HG03108 (cell line): ENCODE data around the gene TUBGCP6.

ENCODE experiments used
- ATAC-seq: cut with Tn5 transposase; IDR thresholded peaks from one replicate; pipeline ENCODE4 v1.9.1; 2021; ENCODE audit warnings: moderate library complexity; ENCODE audit not compliant: unreplicated experiment

The TUBGCP6 gene

DNA sequence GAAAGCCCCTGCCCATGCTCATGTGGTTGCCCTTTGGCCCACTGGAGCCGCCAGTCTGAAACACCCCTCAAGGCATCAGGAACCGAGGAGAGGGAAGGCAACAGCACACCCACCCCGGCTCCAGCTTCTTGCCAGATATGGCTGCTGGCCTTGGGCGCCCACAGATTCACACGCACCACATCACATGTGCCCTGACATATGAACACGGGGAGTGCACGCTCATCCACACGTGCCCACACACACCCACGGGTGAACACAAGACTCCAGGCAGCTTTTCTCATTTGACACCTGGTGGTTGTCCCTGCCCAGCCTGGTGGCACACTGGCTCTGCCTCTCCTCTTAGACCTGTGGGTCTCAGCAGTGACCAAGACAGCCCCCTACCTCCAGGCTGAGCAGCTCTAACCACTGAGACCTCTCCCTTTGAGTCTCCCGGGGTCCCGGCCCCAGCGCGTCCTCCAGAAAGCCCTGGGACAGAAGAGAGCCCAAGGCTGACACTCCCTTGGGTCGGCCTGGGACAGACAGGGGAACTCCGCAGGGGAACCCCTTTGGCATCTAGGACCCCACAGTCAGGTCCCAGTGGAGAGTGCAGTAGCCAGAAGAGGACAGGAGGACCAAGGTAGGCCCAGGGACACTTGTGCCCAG is 19.4 kb upstream of the TUBGCP6 start:
- no peak for ATAC-seq

DNA sequence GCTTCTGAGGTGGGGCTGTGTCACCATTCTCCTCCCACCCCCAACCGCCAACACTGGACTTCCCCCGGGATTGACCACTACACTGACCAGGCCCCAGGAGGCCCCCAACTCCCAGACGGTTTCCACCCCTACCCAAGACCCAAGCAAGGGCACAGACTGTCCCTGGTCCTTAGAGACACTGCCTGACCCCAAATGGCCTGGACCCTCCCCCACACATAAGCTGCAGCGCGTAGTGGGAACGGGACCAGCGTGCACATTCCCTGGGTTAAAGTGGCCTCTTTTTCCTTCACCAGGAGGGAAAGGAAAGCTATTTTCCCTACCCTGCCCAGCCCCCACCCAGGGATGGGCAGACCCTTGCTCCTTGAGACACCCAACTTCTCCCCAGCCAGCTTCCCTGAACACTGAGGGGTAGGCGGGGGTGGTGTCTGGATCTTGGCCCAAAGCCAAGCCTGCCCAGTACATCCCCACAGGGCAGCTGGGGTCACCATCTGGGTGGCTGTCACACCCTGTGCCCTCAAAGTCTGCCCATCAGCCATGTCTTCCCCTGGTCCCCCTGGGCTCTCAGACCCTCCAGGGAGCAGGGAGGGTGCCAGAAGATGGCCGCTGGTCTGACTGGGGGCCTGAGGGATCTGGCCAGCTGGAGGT is 18.3 kb upstream of the TUBGCP6 start:
- no peak for ATAC-seq

DNA sequence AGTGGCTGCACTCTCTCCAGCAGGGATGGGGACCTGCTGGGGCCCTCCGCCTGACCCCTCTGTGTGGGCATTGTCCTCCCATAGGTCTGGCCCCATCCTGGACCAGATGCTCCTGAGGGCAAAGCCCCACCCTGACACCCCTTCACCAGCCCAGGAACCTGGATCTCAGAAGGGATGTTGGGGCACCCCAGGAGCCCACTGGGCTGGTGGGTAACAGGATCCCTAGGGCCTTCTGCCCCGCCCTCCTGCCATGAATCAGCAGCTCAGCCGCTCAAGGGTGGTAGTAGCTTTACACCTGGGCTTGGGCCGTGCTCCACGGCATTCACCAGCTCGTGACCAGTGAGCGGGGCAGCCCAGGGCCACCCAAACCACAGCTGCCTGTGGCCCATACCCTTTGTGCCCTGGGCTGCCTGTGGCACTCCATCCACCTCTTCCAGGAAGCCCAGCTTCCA is 17.7 kb upstream of the TUBGCP6 start:
- no peak for ATAC-seq

DNA sequence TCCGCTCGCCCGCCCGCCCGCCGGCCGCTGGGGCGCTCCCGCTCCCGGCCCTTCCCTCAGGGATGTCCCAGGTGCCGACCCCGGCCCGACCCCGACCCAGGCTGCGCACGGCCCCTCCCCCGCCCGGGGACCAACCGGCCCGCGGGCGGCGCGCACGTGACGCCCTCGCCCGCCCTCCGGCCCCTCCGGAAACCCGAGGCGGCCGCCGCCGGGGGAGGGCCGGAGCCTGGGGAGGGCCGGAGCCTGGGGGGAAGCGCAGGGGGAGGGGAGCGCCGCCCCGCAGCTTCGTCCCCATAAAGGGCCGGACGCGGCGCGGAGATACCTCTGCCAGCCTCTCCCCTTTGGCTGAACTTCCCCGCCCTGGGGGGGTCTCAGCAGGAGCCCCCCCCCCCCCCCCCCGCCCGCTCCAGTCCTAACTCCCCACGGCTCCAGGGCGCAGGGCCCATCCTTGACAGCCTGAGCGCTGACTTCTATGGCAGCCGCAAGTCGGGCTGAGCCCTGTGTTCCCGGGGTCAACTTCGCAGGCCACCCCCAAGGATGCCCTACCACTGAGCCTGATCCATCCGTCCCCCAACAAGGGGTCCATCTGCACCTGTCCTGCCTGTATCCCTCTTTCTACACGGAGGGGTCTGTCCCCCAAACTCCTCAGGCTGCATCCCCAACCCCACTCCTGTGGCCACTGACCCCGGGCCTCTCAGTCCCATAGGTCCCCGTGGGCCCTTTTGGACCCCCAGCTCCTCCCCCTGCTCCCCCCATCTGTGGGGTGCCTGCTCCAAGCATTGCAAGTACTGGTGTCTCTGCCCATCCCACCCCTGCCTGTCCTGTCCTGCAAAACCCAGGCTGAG is 17.0 kb upstream of the TUBGCP6 start, which contains the start of gene MAPK12:
MAPK12 (minus strand) TSS at position 69 of the 845 bp plus-strand sequence. CDS start 174 bp downstream, outside the sequence.
- ATAC-seq, result no peak

DNA sequence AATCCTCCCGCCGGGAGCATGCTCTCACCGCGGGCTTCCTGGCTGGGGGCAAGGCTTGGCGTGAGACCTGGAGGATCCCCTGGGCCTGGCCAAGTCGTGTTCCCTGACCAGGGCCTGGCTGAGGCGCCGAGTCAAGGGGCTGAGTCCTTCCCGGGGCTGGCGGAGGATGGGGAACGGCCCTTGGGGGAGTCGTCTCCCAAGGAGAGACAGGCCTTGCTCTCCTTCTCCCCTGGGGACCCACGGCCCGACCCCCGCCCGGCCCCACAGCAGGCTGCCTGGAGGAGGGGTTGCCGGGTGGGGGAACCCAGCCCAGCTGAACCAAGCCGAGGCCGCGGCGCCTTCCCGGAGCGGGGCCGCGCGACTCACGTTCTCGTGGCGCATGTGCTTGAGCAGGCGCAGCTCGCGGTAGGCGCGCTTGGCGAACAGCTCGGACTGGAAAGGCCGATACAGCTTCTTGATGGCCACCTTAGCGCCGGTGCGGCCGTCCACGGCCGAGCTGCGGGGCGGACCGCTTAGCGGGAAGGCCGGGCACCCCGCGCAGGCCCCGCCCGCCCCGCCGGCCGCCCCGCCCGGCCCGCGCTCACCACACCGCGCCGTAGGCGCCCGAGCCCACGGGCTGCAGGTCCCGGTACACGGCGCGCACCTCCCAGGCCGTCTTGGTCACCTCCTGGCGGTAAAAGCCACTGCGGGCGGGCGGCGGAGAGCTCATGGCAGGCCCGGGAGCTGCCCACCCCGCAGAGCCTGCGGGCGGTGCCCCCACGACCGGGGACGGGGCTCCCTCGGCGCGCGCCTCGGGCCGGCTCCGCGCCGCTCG is 16.2 kb upstream of the TUBGCP6 start:
- no peak for ATAC-seq

DNA sequence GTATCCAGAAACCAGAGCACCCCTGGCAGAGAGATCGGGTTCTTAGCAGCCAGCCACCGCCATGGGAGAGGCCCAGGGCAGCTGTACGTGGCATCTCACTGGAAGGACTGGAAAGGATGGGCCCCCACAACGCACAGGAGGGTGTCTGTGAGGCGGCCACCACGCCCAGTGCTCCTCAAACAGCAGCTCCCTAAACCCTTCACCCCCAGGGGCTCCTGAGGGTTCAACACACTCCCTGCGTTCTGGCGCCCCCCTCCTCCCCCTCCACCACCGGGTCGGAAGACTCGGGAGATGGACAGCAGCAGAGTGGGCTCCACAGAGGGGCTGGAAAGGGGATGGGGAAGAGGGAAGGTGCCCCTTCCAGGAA is 15.6 kb upstream of the TUBGCP6 start:
- no peak for ATAC-seq

DNA sequence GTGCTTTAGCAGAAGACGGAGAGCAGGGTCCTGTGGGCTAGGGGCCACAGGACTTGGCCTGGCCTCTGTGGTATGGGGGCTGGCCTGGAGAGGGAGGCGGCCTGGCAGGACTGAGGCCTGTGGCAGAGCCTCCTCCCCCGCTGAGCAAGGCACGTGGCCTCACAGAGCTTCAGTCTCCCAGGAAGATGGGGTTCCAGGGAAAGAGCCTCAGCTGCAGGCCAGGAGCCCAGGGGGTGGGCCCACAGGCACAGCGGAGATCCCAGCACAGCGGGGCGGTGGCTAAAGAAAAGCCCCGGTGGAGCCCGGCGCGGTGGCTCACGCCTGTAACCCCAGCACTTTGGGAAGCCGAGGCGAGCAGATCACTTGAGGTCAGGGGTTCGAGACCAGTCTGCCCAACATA is 14.5 kb upstream of the TUBGCP6 start:
- no peak for ATAC-seq

DNA sequence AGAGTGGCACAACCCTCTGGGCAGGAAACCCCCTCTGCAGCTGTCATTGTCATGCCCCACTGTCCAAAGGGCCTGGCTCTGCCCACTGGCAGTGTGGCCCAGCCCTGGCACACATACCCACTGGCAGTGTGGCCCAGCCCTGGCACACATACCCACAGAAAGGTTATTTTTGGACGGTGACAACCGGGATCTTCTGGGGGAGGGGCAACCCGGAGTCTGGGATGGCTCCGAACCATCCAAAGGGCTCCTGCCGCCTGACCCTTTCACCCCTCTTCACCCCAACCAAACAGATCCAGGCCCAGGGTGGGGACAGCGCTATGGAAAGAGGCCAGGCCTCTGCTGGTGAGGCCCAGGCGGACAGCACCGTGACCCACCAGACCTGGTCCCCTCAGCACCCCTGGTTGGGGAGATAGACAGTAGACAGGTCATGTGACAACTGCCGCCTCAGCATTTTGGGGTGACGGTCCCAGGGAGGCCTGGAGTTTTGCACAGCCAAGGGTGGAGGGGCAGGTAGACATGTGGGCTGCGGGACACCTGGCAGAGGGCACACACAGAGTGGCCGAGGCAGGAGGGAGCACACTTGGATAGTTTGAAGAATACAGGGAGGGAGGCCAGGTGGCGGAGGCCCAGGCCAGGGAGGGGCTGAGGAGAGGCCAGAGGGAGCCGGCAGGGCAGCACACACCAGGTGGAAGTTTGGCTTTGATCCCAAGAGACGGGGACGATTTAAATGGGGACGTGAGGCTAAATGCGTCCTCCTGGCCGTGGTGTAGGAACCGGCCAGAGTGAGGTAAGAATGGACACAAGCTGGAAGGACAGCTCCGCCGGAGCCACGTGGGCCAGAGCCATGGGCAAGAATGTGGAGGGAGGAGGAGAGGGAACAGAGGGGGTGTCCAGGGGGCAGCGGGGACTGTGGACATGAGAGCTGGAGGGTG is 13.8 kb upstream of the TUBGCP6 start:
- no peak for ATAC-seq

DNA sequence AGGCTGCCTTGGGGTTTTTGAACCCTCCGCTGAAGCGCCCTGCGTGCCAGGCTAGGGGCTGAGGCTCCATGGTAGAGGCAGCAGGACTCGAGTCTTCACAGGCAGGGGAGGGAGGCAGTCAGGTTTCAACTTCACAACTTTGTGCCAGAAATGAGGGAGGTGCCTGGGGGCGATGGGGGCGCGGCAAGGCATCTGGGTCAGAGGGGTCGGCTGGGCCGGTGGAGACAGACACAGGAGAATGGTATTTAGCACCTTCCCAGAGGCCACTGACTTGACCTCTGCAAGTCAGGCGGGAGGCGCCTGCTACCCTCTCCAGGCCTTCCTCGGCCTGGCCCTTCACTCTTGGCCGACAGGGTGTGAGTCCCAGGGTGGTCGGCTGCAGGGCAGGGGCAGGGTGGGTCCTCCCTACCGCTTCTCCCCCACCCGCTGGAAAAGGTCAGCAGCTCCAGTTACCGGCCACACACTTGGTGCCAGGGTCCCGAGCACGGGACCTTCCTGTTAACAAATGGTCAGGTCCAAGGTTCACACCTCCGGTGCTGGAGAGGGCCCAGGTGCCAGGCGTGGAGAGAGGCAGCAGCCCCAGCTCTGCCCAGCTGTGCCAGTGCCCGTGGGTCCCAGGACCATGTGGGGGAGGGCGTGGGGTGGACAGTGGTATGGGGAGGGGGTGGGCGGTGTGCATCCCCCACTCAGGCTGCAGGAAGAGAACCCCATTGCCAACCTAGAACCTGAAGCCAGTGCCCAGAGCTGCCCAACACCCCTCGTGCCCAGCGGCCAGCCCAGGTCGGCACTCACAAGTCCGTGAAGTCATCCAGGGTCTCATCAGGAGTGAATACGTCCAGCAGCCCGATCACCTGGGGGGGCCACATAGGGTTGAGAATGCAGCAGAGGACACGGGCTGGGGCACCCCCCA is 12.9 kb upstream of the TUBGCP6 start:
- no peak for ATAC-seq

DNA sequence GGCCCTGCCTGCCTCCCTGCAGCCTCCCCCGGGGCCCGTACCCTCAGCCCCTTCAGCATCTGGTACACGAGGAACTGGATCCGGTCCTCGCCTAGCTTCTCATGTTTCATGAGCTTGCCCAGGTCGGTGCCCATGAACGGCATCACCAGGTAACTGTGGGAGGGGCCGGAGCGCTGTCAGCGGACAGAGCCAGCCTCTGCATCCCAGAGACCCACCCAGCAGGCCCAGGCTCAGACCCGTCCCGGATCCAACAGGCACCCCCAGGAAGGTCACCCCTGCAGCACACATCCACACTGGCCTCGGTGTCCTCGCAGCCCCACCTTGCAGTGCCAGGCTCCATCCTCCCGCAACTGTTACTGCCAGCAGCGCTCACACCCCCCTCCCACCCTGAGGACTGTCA is 12.2 kb upstream of the TUBGCP6 start:
- no peak for ATAC-seq

DNA sequence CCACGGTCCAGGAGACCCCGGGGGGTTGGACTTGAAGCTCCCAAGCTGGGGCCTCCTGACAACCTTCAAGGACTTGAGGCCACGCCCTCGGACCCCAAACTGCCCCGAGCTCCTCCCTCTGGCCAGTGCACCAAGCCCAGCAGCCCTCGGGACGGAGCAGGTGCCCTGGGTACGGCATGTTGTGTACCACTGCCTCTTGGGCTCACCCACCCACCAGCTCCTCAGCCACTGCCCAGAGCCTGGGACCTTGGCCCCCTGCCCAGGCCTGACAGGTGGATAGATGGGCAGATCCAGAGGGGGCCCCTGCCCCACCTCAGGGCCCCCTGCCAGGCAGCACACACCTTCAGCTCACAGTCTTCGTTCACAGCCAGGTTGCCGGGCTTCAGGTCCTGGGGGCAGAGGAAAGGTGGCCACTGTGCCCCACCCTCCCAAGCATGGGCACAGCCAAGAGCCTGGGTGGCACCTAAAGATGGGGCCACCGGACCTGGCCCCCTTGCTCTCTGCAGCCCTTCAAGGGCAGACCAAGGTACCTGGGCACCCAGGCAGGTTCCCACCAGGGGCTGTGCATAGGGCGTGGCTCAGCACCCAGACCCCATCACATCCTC is 11.5 kb upstream of the TUBGCP6 start:
- ATAC-seq, result no peak

DNA sequence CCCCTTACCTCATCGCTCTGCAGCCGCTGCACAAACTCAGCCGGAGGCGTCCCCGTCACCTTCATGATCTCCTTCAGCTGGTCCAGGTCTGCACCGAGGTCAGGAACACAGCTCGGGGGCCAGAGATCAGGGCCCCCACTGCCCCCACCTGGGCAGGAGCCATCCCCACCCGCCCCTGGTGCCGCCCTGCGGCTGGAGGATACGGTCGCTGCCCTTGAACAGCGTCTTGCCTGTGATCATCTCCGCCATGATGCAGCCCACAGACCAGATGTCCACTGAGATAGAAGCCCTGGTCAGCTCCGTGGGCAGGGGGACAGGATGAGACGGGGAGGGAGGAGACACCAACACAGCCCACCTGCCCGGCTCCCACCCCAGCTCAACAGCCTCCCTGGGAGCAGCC is 10.8 kb upstream of the TUBGCP6 start:
- ATAC-seq, result no peak

DNA sequence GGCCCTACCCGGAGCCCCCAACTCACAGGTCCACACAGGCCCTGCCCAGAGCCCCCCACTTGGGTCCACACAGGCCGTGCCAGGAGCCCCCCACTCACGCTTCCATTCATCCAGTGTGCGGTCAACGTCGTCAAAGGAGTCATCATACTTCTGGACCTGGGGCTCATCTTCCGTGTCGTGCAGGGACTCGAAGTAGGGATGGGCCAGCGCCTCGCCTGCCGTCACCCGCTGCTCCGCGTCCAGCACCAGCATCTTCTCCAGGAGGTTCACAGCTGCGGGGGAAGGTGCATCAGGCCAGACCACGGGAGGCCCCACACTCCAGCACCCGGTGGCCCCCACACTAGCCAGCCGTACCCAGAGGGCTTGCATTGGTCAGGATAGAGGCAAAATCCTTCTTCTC is 10.3 kb upstream of the TUBGCP6 start:
- ATAC-seq, result no peak

DNA sequence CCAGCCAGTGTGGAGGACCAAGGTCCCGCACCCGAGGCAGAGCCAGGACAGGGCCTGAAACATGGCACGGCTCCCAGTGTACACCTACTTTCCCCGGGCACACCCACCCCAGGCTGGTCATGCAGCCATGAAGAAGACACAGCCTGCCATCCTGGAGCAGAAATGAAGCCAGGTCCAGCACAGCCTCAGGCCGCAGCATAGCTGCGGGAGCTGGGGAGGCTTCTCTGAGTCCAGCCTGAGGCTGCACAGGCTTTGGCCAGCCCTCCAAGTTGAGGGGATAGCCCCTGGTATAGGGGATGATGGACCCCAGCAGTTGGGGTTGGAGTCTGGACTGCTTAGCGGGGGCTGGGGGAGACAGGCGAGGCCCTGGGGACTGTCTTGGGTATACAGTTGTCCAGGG is 9.1 kb upstream of the TUBGCP6 start:
- ATAC-seq, result no peak

DNA sequence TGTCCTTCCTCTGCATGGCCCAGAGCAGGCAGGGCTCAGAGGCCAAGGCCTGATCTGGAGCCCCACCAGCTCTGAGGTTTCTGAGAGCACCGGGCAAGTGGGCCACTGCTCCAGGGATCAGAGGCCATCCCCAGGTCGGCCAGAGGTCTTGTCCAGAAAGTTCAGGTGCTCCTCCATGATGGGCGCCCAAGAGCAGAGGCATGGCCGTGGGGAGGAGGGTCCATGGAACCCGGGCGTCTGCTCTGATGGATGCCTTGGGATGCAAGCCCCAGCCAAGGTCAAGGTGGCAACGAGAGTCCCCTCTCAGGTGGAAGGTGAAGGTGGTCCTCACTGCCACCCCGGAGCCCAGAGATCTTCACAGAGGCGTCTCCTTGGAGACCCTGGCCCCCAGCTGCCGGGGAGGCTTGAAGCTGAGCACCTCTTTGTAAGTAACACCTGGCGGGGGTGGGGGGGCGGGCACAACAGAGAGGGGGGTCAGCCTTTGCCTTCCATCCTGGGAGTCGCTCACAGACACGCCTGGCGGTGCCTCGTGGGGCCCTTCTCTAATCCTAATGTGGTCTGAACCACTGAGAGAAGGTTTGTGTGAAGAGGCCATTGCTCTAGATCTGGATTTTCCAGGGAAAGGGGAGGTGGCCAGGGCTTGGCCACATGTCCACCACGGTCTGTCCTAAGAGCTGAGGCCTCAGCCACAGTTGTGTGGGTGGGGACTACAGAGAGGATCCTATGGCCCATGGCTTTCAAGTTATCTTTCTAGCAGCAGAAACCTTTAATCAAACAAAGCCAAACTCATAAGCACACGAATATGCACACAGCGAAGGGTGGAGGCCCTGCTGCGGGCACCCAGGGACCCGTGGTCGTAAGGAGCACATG is 8.5 kb upstream of the TUBGCP6 start:
- no peak for ATAC-seq

DNA sequence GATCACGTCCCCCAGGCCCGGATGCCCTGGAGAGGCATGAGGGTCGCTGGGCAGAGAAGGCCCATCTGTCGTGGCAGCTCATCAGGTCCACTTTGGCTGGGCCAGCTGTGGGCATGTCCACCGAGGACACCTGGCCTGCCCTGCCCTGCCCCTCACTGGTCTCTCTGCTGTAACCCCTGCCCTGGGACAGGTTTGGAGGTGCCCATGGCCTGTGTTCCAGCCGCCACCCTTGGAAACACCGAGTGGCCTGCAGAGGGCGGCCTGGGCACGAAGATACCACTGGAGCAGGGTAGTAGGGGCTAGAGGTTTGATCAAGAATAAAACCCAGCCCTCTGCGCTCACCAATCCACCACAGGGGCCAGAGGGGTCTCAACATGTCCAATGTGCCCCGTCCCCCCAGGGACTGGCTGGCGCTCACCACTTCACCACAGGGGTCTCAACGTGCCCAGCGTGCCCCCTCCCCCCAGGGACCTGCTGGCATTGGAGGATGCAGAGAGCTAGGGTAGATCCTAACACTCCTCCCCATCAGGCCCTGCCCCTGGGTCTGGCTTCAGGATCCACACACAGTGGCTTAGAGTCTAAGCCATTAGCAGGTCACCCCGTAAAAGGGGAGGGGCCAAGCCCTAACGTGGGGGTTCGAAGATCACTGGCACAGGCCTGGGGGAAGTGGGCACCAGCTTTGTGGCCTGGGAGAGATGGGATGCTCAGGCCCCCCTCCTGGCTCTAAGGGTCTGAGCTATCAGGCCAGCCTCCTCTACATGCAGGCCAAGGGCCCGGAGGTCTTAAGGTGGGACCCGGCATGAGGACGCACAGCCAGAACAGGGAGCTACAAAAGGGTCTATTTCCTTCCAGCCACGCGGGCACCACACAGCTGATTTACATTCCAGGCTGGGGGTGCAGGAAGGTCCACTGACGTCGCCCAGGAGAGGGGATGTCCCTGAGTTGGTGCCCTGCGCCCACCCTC is 7.5 kb upstream of the TUBGCP6 start:
- no peak for ATAC-seq
